ENCODE measurements around the gene CDH18. TPM values are rescaled to one million over a fixed set of nuclear protein-coding genes. Genes with fewer than 3 reads are reported as not detected.

The CDH18 gene
- total RNA-seq, 1 experiment from 2014 or later, result not detected

DNA sequence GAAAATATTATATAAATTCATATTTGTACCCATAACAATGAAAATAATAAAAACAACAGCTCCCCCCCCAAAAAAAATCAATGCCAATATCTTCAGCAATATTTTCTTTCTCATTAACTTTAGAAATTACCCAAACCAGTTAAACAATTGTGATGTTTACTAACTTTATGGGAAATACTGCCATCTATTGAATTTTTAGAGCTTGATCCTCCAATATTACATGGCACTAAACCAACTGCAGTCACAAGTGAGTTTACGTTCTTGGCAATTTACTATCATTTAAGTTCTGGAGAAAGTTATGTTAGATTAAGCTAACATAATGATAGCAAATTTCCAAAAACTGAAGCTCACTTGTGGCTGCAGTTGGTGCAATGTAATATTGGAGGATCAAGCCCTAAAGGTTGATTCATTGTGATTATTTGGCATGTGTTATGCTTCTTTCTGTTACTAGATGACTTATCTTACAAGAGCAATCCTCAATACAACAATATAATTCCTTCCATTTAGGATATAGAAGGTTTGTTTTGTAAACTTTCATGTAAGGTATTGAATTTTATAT lies 379.5 kb downstream of the CDH18 start:
- CTCF ChIA-PET, result no interaction called here
- DNase-seq (ENCODE audit: low read depth, low spot score), result no peak
- Histone ChIP-seq H3K9ac (ENCODE audit: low read length) (no peak overlapping the region), H3K4me3 (replicated peaks in 1 of 2; ENCODE audit: low read depth in 1 of 2, low read length in 2 of 2) (no peak overlapping the region), H4K20me1 (ENCODE audit: insufficient read depth) (no peaks in the 10 kb centered on the region), H3K4me2 (ENCODE audit: low read length) (no peak overlapping the region), H3K27ac (ENCODE audit: low read depth, low read length) (no peak overlapping the region), H2AFZ (ENCODE audit: low read depth, low read length, poor library complexity, severe bottlenecking) (no peak overlapping the region), H3K27me3 (ENCODE audit: insufficient read depth, low read length) (no peaks in the 10 kb centered on the region), H3K79me2 (ENCODE audit: insufficient read depth, low read length) (no peaks in the 10 kb centered on the region), H3K36me3 (ENCODE audit: control insufficient read depth in 1 of 2, insufficient read depth in 2 of 2, low read length in 2 of 2) (no peaks in the 10 kb centered on the region), H3K9me3 (ENCODE audit: control insufficient read depth in 1 of 2, insufficient read depth in 1 of 2, low read depth in 1 of 2, low read length in 2 of 2) (peaks cover 0 to 24% of the 10 kb centered on the region in 2 experiments; a peak in 3 of 4 replicates), H3K9me2 (ENCODE audit: insufficient read depth) (no peaks in the 10 kb centered on the region), H3K4me1 (ENCODE audit: control insufficient read depth in 1 of 2, insufficient read depth in 2 of 2, low read length in 2 of 2) (no peaks in the 10 kb centered on the region)
- ATAC-seq, result no peak
- POLR2A ChIA-PET, result no interaction called here
- no TSS peak for BruUV-seq (replicated peaks)
- intact Hi-C loops (cut with micrococcal nuclease), result no loop called here
- RAD21 ChIA-PET (ENCODE audit: low non-redundant PET in 1 of 2, low total read pairs in 2 of 2, uncharacterized antibody in 2 of 2, unreplicated experiment in 2 of 2), result no interaction called here
- TF ChIP-seq SP1 (IDR thresholded peaks at IDR 0.05; ENCODE audit: low read depth), result no peak
- TF ChIP-seq, protein P1, sequence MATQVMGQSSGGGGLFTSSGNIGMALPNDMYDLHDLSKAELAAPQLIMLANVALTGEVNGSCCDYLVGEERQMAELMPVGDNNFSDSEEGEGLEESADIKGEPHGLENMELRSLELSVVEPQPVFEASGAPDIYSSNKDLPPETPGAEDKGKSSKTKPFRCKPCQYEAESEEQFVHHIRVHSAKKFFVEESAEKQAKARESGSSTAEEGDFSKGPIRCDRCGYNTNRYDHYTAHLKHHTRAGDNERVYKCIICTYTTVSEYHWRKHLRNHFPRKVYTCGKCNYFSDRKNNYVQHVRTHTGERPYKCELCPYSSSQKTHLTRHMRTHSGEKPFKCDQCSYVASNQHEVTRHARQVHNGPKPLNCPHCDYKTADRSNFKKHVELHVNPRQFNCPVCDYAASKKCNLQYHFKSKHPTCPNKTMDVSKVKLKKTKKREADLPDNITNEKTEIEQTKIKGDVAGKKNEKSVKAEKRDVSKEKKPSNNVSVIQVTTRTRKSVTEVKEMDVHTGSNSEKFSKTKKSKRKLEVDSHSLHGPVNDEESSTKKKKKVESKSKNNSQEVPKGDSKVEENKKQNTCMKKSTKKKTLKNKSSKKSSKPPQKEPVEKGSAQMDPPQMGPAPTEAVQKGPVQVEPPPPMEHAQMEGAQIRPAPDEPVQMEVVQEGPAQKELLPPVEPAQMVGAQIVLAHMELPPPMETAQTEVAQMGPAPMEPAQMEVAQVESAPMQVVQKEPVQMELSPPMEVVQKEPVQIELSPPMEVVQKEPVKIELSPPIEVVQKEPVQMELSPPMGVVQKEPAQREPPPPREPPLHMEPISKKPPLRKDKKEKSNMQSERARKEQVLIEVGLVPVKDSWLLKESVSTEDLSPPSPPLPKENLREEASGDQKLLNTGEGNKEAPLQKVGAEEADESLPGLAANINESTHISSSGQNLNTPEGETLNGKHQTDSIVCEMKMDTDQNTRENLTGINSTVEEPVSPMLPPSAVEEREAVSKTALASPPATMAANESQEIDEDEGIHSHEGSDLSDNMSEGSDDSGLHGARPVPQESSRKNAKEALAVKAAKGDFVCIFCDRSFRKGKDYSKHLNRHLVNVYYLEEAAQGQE (IDR thresholded peaks at IDR 0.05; ENCODE audit: low read depth), result no peak
- TF ChIP-seq RAD21 (IDR thresholded peaks at IDR 0.05; ENCODE audit: low read depth), result no peak
- TF ChIP-seq, protein P2, sequence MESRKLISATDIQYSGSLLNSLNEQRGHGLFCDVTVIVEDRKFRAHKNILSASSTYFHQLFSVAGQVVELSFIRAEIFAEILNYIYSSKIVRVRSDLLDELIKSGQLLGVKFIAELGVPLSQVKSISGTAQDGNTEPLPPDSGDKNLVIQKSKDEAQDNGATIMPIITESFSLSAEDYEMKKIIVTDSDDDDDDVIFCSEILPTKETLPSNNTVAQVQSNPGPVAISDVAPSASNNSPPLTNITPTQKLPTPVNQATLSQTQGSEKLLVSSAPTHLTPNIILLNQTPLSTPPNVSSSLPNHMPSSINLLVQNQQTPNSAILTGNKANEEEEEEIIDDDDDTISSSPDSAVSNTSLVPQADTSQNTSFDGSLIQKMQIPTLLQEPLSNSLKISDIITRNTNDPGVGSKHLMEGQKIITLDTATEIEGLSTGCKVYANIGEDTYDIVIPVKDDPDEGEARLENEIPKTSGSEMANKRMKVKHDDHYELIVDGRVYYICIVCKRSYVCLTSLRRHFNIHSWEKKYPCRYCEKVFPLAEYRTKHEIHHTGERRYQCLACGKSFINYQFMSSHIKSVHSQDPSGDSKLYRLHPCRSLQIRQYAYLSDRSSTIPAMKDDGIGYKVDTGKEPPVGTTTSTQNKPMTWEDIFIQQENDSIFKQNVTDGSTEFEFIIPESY (IDR thresholded peaks at IDR 0.05; ENCODE audit: extremely low read depth, insufficient replicate concordance, low read length), result no peak
- no peak for TF ChIP-seq POLR2A (IDR thresholded peaks at IDR 0.05; ENCODE audit: borderline replicate concordance, extremely low read depth, insufficient read depth, insufficient read length)
- no peak for TF ChIP-seq CEBPB (IDR thresholded peaks at IDR 0.05; ENCODE audit: low read depth)
- TF ChIP-seq, protein P3, sequence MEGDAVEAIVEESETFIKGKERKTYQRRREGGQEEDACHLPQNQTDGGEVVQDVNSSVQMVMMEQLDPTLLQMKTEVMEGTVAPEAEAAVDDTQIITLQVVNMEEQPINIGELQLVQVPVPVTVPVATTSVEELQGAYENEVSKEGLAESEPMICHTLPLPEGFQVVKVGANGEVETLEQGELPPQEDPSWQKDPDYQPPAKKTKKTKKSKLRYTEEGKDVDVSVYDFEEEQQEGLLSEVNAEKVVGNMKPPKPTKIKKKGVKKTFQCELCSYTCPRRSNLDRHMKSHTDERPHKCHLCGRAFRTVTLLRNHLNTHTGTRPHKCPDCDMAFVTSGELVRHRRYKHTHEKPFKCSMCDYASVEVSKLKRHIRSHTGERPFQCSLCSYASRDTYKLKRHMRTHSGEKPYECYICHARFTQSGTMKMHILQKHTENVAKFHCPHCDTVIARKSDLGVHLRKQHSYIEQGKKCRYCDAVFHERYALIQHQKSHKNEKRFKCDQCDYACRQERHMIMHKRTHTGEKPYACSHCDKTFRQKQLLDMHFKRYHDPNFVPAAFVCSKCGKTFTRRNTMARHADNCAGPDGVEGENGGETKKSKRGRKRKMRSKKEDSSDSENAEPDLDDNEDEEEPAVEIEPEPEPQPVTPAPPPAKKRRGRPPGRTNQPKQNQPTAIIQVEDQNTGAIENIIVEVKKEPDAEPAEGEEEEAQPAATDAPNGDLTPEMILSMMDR (IDR thresholded peaks at IDR 0.05 in 2 of 3, conservative IDR thresholded peaks at IDR 0.05 in 1 of 3; ENCODE audit: borderline replicate concordance in 1 of 3, insufficient read depth in 1 of 3, low read depth in 2 of 3, low read length in 2 of 3), result no peak
- no peak for TF ChIP-seq SRF (IDR thresholded peaks at IDR 0.05; ENCODE audit: low read depth)
- no peak for TF ChIP-seq FOSL1 (IDR thresholded peaks at IDR 0.05; ENCODE audit: low read depth)
- TF ChIP-seq YY1 (IDR thresholded peaks at IDR 0.05; ENCODE audit: extremely low read depth, insufficient replicate concordance, low read depth, low read length), result no peak
- TF ChIP-seq TCF7L2 (IDR thresholded peaks at IDR 0.05; ENCODE audit: borderline replicate concordance, extremely low read depth, insufficient read depth, insufficient read length), result no peak
